ENCODE measurements around the gene KHDC4.

KHDC4 gene

DNA sequence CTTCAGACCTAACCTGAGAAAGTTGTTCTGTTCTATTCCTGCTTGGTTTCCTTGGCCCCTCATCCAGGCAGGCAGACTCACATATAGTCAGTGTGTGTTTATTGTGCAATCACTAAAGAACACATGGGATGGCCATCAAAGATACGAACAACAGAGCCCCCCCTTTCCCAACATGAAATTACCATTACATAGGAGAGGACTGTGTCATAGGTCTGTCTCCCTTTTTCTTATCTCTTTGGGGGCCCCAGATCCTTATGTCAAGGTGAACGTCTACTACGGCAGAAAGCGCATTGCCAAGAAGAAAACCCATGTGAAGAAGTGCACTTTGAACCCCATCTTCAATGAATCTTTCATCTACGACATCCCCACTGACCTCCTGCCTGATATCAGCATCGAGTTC is 53.3 kb downstream of the KHDC4 start:
- DNase-seq (ENCODE audit: insufficient read length, low spot score) (no peak), FAIRE-seq (no peak)
- TF ChIP-seq TAF1 (IDR thresholded peaks at IDR 0.05; ENCODE audit: low read depth, low read length) (no peak), POU2F2 (IDR thresholded peaks at IDR 0.05; ENCODE audit: low read depth, low read length) (no peak), POLR2AphosphoS5 (IDR thresholded peaks at IDR 0.05; ENCODE audit: low read depth, low read length) (no peak), PAX5 (IDR thresholded peaks at IDR 0.05; ENCODE audit: insufficient read depth, low read length, severe bottlenecking) (no peak), POLR2A (IDR thresholded peaks at IDR 0.05; ENCODE audit: low read depth, low read length) (no peak), SPI1 (IDR thresholded peaks at IDR 0.05; ENCODE audit: low read depth, low read length) (no peak)

DNA sequence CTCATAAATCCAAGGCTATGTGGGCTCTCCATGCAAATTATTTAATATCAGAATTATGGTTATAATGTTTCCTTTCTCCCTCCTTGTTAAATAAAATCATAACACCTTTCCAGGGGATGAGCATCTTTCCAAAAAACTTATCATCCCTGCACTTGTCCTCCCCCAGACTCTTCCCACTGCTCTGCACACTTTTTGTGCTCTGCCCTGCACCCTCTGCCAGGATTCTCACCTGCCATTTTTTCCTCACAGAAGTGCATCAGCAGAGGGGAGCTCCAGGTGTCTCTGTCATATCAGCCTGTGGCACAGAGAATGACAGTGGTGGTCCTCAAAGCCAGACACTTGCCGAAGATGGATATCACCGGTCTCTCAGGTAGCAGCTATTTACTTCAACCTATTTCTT is 54.0 kb downstream of the KHDC4 start:
- DNase-seq (ENCODE audit: insufficient read length, low spot score) (no peak), FAIRE-seq (no peak)
- TF ChIP-seq SPI1 (IDR thresholded peaks at IDR 0.05; ENCODE audit: low read depth, low read length) (no peak), POU2F2 (IDR thresholded peaks at IDR 0.05; ENCODE audit: low read depth, low read length) (no peak), POLR2A (IDR thresholded peaks at IDR 0.05; ENCODE audit: low read depth, low read length) (no peak), TAF1 (IDR thresholded peaks at IDR 0.05; ENCODE audit: low read depth, low read length) (no peak), POLR2AphosphoS5 (IDR thresholded peaks at IDR 0.05; ENCODE audit: low read depth, low read length) (no peak), PAX5 (IDR thresholded peaks at IDR 0.05; ENCODE audit: insufficient read depth, low read length, severe bottlenecking) (no peak)

DNA sequence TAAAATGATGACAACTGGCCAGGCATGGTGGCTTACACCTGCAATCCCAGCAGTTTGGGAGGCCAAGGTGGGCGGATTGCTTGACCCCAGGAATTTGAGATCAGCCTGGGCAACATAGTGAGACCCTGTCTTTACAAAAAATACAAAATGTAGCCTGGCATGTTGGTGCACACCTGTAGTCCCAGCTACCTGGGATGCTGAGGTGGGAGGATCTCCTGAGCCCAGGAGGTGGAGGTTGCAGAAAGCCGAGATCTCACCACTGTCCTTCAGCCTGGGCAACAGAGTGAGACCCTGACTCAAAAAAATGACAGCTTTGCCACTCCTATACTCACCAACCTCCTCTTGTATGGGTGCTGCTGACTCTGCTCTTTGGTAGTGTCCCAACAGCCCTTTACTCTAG is 56.3 kb downstream of the KHDC4 start:
- DNase-seq (ENCODE audit: insufficient read length, low spot score) (no peak), FAIRE-seq (no peak)
- TF ChIP-seq POU2F2 (IDR thresholded peaks at IDR 0.05; ENCODE audit: low read depth, low read length) (no peak), PAX5 (IDR thresholded peaks at IDR 0.05; ENCODE audit: insufficient read depth, low read length, severe bottlenecking) (no peak), TAF1 (IDR thresholded peaks at IDR 0.05; ENCODE audit: low read depth, low read length) (no peak), POLR2AphosphoS5 (IDR thresholded peaks at IDR 0.05; ENCODE audit: low read depth, low read length) (no peak)

DNA sequence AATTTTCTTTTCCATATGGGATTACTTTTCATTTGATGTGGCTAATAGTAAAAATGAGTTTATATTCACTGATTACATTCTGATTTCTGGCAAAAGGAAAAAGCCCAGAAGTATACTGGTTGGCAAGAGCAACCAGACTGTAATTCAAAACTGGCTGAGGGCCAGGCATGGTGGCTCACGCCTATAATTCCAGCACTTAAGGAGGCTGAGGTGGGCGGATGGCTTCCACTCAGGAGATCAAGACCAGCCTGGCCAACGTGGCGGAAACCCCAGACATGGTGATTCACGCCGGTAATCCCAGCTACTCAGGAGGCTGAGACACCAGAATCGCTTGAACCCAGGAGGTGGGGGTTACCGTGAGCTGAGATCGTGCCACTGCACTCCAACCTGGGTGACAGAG is 60.4 kb downstream of the KHDC4 start:
- TF ChIP-seq POLR2AphosphoS5 (IDR thresholded peaks at IDR 0.05; ENCODE audit: low read depth, low read length) (no peak), POLR2A (IDR thresholded peaks at IDR 0.05; ENCODE audit: low read depth, low read length) (no peak), SPI1 (IDR thresholded peaks at IDR 0.05; ENCODE audit: low read depth, low read length) (no peak)
- FAIRE-seq (no peak), DNase-seq (ENCODE audit: insufficient read length, low spot score) (no peak)

DNA sequence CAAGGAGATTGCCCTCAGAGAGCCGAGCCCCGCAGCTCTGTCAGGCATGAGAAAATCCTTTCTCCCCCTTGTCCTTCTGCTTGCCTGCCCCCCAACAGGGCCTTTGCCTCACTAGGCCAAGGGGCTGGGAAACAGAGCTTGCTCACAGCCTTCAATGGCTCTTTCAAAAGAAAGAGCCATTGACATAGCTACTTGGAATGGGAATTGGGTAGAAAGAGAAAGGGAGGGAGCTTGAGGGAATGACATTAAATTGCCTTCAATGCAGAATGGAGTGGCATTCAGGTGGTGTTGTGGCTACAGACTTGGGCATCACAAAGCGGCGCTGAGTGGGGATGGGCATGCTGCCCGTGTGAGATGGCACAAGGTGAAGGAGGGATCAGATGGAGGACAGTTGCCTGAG is 61.7 kb downstream of the KHDC4 start:
- DNase-seq (ENCODE audit: insufficient read length, low spot score) (no peak), FAIRE-seq (no peak)
- TF ChIP-seq POLR2AphosphoS5 (IDR thresholded peaks at IDR 0.05; ENCODE audit: low read depth, low read length) (no peak), SPI1 (IDR thresholded peaks at IDR 0.05; ENCODE audit: low read depth, low read length) (no peak), TAF1 (IDR thresholded peaks at IDR 0.05; ENCODE audit: low read depth, low read length) (no peak), POU2F2 (IDR thresholded peaks at IDR 0.05; ENCODE audit: low read depth, low read length) (no peak), POLR2A (IDR thresholded peaks at IDR 0.05; ENCODE audit: low read depth, low read length) (no peak), PAX5 (IDR thresholded peaks at IDR 0.05; ENCODE audit: insufficient read depth, low read length, severe bottlenecking) (no peak)

DNA sequence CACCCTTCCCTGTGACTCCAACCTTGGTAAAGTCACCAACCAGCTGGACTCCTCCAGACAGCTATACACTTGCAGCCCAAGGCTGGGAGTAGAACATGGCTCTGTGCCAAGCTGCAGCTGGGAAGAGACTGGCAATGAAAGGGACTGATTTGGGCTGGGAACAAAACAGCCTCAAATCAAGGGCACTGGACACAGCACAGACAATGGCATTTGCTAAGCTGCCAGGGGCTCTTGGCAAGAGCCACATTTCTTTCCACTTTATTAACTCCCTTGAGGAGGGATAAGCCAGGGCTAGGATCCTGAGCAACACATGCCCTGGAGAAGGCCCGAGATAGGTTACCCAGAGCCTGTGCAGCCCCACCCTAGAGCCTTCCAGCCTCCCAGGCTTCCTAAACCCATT is 62.8 kb downstream of the KHDC4 start:
- no peak for DNase-seq (ENCODE audit: insufficient read length, low spot score)
- FAIRE-seq, result no peak
- no peak for TF ChIP-seq SPI1 (IDR thresholded peaks at IDR 0.05; ENCODE audit: low read depth, low read length)
- TF ChIP-seq POLR2A (IDR thresholded peaks at IDR 0.05; ENCODE audit: low read depth, low read length), result no peak
- no peak for TF ChIP-seq POLR2AphosphoS5 (IDR thresholded peaks at IDR 0.05; ENCODE audit: low read depth, low read length)
- no peak for TF ChIP-seq TAF1 (IDR thresholded peaks at IDR 0.05; ENCODE audit: low read depth, low read length)
- TF ChIP-seq POU2F2 (IDR thresholded peaks at IDR 0.05; ENCODE audit: low read depth, low read length), result no peak
- TF ChIP-seq PAX5 (IDR thresholded peaks at IDR 0.05; ENCODE audit: insufficient read depth, low read length, severe bottlenecking), result no peak

DNA sequence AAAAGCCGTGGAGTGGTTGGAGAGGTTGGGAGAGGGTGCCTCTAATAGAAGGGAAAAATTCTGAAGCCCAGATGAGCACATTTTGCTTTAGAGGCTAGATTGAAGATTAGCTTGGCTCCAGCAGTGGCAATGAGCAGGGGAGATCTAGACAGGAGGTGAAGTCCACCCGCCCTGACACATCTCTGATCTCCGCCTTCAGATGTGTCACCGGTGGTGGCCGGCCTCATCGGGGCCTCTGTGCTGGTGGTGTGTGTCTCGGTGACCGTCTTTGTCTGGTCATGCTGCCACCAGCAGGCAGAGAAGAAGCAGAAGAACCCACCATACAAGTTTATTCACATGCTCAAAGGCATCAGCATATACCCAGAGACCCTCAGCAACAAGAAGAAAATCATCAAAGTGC is 66.4 kb downstream of the KHDC4 start:
- DNase-seq (ENCODE audit: insufficient read length, low spot score), result no peak
- no peak for FAIRE-seq
- TF ChIP-seq POU2F2 (IDR thresholded peaks at IDR 0.05; ENCODE audit: low read depth, low read length) (no peak), POLR2AphosphoS5 (IDR thresholded peaks at IDR 0.05; ENCODE audit: low read depth, low read length) (no peak), TAF1 (IDR thresholded peaks at IDR 0.05; ENCODE audit: low read depth, low read length) (no peak), POLR2A (IDR thresholded peaks at IDR 0.05; ENCODE audit: low read depth, low read length) (no peak), SPI1 (IDR thresholded peaks at IDR 0.05; ENCODE audit: low read depth, low read length) (no peak), PAX5 (IDR thresholded peaks at IDR 0.05; ENCODE audit: insufficient read depth, low read length, severe bottlenecking) (no peak)

DNA sequence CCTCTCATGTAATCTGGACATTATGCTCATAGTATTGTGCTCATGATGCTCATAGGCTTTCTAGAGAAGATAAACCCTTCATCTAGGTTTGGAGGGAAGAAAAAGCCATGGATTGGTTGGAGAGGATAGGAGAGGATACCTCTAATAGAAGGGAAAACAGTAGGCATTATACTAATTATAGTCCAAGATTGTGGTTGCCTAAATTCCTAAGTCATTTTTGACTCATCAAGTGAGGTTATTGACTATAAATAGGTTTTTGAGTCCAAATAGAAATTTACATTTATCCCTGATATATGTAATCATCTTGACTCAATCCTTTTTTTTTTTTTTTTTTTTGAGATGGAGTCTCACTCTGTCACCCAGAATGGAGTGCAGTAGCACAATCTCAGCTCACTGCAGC is 69.8 kb downstream of the KHDC4 start:
- DNase-seq (ENCODE audit: insufficient read length, low spot score), result no peak
- no peak for TF ChIP-seq POLR2AphosphoS5 (IDR thresholded peaks at IDR 0.05; ENCODE audit: low read depth, low read length)
- no peak for TF ChIP-seq SPI1 (IDR thresholded peaks at IDR 0.05; ENCODE audit: low read depth, low read length)
- no peak for TF ChIP-seq TAF1 (IDR thresholded peaks at IDR 0.05; ENCODE audit: low read depth, low read length)
- no peak for TF ChIP-seq POU2F2 (IDR thresholded peaks at IDR 0.05; ENCODE audit: low read depth, low read length)
- no peak for TF ChIP-seq PAX5 (IDR thresholded peaks at IDR 0.05; ENCODE audit: insufficient read depth, low read length, severe bottlenecking)
- no peak for TF ChIP-seq POLR2A (IDR thresholded peaks at IDR 0.05; ENCODE audit: low read depth, low read length)
- FAIRE-seq, result no peak
